8988T (cell line): Measurements from ENCODE around the gene WAPL.

Source experiments
- DNase-seq: peaks from one replicate; pipeline ENCODE4 v3.0.0; 2011

The WAPL gene

GRCh38 chr10:86520871-86521677 lies 518 bp downstream of the WAPL start:
- no peak for DNase-seq

DNA sequence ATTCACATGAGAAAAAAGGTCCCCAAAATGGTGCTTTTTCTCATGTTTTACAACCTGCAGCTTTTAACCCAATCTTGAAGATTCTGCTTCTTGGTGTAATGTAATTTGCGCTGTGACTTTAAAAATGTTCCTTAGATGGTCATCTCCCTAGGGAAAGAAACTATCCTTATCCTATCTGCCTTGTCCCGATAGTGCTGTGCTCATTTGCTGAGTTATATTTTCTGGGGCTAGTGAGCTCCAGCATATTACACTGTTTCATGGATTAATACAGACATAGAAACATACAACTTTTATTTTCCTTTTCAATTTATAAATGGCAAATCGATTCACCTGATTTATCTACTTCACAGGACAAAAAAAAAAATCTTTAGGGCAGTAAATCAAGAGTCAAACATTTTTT lies 2.8 kb downstream of the WAPL start:
- DNase-seq: no peak

GRCh38 chr10:86512137-86512536 lies 9.5 kb downstream of the WAPL start:
- DNase-seq: no peak

GRCh38 chr10:86511027-86511865 lies 10.3 kb downstream of the WAPL start:
- no peak for DNase-seq

DNA sequence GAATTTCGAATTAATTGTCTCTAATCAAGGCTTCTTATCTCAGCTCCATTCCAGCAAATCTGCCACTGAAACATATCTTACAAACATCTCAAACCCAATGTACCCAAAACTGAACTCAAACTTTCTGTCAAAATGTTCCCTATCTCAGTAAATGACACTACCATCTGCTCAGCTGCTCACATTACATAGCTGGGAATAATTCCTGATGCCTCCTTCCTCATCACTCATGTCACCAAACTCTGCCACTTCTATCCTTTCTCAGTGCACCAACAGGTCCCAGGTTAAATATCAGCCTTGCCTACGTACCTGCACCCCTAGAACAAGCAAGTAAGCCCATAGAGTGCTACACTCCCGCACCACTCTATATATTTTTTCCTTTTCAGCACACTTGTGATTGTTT lies 12.4 kb downstream of the WAPL start:
- DNase-seq: no peak

- DNase-seq: no peak
These were observed 13.4 kb downstream of the WAPL start for GRCh38 chr10:86508217-86508616.

GRCh38 chr10:86506499-86506898 lies 15.1 kb downstream of the WAPL start:
- no peak for DNase-seq

- no peak for DNase-seq
These were observed 15.5 kb downstream of the WAPL start for GRCh38 chr10:86506062-86506461.

DNA sequence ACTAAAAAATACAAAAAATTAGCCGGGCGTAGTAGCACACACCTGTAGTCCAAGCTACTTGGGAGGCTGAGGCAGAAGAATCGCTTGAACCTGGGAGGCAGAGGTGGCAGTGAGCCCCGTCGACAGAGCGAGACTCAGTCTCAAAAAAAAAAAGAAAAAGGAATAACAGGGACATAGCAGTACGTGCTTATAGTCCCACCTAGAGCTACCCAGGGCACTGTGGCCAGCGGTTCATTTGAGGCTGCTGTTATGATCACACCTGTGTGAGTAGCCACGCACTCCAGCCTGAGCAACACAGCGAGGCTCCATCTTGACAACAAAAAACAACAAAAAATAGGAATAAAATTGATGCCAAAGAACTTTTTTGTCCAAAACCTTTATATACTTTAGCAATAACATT lies 17.1 kb downstream of the WAPL start:
- DNase-seq: no peak

- DNase-seq: no peak
These were observed 20.7 kb downstream of the WAPL start for GRCh38 chr10:86500846-86501245.

DNA sequence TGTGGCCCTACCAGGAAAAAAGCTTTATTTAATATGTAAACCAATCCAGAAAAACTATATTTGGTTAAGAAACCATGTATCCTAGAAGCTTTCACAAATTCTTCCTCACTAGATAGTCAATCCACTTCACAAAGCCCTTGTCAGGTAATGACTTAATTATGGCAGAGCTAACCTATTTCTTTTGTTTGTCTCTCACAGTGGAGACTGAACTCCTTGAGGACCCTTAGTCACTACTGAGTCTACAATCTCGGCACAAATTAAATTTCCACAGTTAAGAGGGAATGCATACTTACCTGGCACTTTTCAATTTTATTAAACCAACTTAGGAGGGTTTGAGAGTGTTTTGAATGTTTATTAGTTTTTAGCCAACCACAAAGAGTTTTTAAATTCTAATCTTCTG lies 23.0 kb downstream of the WAPL start:
- DNase-seq: no peak

DNA sequence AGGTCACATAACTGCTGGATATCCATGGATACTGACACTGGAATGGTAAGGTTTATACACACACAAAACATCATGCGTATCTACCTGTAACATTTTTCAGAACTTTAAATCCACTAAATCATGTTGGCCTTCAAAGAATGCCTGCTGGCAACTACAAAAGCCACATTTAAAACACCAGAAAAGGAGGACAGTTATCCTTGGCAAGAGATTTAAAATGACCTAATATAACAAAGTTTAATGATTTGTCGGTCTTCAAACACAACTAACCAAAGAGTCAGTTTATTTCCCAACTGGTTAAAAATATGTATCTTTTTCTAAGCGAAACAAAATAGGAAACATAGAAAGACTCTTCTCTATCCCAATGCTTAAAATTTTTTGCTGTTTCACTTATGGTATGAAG lies 24.0 kb downstream of the WAPL start:
- no peak for DNase-seq

GRCh38 chr10:86489960-86490612 lies 31.5 kb downstream of the WAPL start:
- DNase-seq: no peak

DNA sequence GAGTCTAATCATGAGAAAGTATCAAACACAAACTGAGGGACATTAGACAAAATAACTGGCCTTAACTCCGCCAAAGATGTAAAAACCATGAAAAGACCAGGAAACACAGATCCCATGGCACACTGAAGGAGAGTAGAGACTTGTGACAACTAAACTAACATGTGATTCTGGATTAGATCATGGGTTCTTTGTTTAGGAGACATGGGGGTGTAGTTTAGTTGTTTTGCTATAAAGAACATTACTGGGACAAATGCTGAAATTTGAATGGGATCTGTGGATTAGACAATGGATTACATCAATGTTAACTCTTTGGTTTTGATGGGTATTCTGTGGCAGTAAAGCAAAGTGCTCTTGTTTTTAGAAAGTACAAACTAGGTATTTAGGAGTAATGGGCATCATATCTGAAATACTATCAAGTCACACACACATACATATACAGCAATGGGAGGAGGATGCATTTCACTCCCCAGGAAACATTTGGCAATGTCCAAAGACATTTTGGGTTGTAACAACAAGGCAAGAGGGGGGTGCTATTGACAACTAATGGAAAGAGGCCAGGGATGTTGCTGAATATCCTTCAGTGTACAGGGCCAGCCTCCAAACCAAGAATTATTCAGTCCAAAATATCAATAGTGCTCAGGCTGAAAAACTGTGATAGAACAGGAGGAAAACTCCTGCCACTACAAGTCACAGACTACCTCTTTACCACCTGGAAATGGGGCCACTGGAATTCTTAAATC lies 32.4 kb downstream of the WAPL start:
- DNase-seq: no peak

DNA sequence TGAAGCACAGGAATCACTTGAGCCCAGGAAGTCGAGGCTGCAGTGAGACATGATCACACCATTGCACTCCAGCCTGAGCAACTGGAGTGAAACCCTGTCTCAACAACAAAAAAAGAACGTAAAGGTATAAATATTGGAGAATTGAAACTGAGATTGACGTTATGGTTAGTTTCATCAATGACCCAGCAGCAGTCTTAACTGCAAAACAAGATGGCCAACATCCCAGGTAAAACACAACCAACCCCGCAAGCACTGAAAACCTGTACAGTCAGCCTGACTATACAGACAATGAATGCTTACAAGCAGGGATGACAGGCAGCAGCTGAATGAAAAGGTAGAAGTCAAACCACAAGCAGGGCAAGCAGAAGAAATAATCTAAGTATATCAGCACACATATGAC lies 34.7 kb downstream of the WAPL start:
- no peak for DNase-seq

- no peak for DNase-seq
These were observed 37.9 kb downstream of the WAPL start for GRCh38 chr10:86483664-86484063.

DNA sequence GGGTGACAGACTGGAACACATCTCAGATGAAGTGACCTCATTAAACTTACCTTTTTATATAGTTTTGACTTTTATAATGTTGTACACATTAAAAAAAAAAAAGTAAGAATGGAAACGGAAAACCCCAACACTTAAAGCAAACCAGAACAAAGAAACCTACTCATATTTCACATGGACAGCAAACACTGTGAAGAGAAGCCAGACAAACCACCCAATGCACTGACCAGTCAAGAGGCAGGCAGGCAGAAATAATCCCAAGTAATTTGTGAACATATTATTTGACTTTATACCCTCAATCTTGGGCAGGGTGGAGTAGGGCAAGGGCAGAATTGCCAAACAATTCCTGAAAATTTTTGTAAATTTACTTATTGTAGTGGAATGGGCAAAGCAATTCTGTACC lies 39.8 kb downstream of the WAPL start:
- no peak for DNase-seq

GRCh38 chr10:86480571-86480970 lies 41.0 kb downstream of the WAPL start:
- DNase-seq: no peak

DNA sequence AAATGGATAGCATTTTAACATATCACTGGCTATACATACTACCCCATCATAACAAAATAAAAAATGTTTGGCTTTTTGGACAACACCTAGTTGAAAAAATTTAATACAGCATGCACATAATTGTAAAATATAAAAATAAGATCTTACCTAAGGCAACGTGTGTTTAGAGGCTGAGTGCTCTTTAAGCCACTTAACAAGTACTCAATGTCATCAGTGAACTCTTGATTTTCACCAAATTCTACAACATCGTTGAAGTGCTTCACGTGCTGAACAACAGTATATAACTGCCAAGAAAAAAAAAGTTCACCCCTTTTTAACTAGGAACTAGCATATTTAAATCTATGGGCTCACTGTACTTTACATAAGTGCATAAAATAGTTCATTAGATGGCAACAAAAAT lies 49.5 kb downstream of the WAPL start:
- DNase-seq: no peak

GRCh38 chr10:86461963-86462804 lies 59.4 kb downstream of the WAPL start:
- DNase-seq: no peak

- DNase-seq: no peak
These were observed 70.0 kb downstream of the WAPL start for GRCh38 chr10:86451604-86451960.
